HEK293 (cell line): ENCODE data around the gene KCTD12.

Experiments used
- CTCF ChIA-PET: fragments of 350-600 bp; formaldehyde crosslinking; extraction: SDS; loops from one replicate; lab custom pipeline; 2021; ENCODE audit warnings: antibody characterized with exemption; lab: Yijun Ruan, JAX
- POLR2A ChIA-PET: fragments of 300-600 bp; formaldehyde crosslinking; extraction: SDS; loops from one replicate; lab custom pipeline; 2020; ENCODE audit warnings: antibody characterized with exemption, inconsistent platforms; lab: Yijun Ruan, JAX
- H3K27ac ChIP-seq: fragments of 200-500 bp; sonication (Bioruptor generic); 2 replicates; pipeline ENCODE4 v1.5.1; 2014; ENCODE audit warnings: low read depth, low read length, control low read depth, inconsistent platforms; ENCODE audit errors: extremely low read depth
- H3K36me3 ChIP-seq, 2 experiments: fragments of 200-500 bp in 1 of 2; sonication (Bioruptor generic) in 1 of 2; 1 replicate in 1 of 2; 2 replicates in 1 of 2; pipeline ENCODE4 v1.5.1; 2014 to 2017; ENCODE audit warnings: inconsistent platforms in 2 of 2, low read length in 2 of 2; ENCODE audit not compliant: control insufficient read depth in 2 of 2, insufficient read depth in 1 of 2
- H3K4me1 ChIP-seq: fragments of 200-500 bp; sonication (Bioruptor generic); 2 replicates; pipeline ENCODE4 v1.5.1; 2014; ENCODE audit warnings: mild to moderate bottlenecking, low read length, inconsistent platforms; ENCODE audit not compliant: control insufficient read depth, insufficient read depth
- H3K4me3 ChIP-seq: 2 replicates; pipeline ENCODE4 v1.5.1; 2011; ENCODE audit warnings: low read depth, mild to moderate bottlenecking, control low read depth, low read length, moderate library complexity
- H3K9me3 ChIP-seq: fragments of 200-500 bp; sonication (Bioruptor generic); 2 replicates; pipeline ENCODE4 v1.5.1; 2014; ENCODE audit warnings: low read depth, low read length, inconsistent platforms; ENCODE audit not compliant: control insufficient read depth, insufficient read depth
- INSM2 ChIP-seq: fragments of 450-650 bp; formaldehyde crosslinking; IDR thresholded peaks from 2 replicates; pipeline ENCODE4 v1.5.1; 2016; ENCODE audit warnings: missing biosample characterization, missing genetic modification characterization
- PRDM1 ChIP-seq: fragments of 450-650 bp; formaldehyde crosslinking; IDR thresholded peaks from 2 replicates; pipeline ENCODE4; 2016; ENCODE audit warnings: missing biosample characterization, missing genetic modification characterization
- REPIN1 ChIP-seq: fragments of 450-650 bp; formaldehyde crosslinking; IDR thresholded peaks from 2 replicates; pipeline ENCODE4 v1.5.1; 2017; ENCODE audit warnings: missing biosample characterization, missing genetic modification characterization, low read depth
- TRIM28 ChIP-seq: IDR thresholded peaks from 2 replicates; pipeline ENCODE4 v1.6.1; 2011; ENCODE audit warnings: low read length, control low read depth, borderline replicate concordance
- ZBTB17 ChIP-seq: fragments of 450-650 bp; formaldehyde crosslinking; IDR thresholded peaks from 2 replicates; pipeline ENCODE4 v1.5.1; 2016; ENCODE audit warnings: missing biosample characterization, missing genetic modification characterization
- ZFP3 ChIP-seq: fragments of 450-650 bp; formaldehyde crosslinking; IDR thresholded peaks from 2 replicates; pipeline ENCODE4 v1.5.1; 2016; ENCODE audit warnings: low read depth, missing biosample characterization, missing genetic modification characterization
- ZFP37 ChIP-seq: fragments of 450-650 bp; formaldehyde crosslinking; IDR thresholded peaks from 2 replicates; pipeline ENCODE4 v1.5.1; 2016; ENCODE audit warnings: missing biosample characterization, missing genetic modification characterization
- ZNF146 ChIP-seq: fragments of 450-650 bp; formaldehyde crosslinking; IDR thresholded peaks from 2 replicates; pipeline ENCODE4 v1.5.1; 2016; ENCODE audit warnings: missing biosample characterization, missing genetic modification characterization
- ZNF19 ChIP-seq: fragments of 450-650 bp; formaldehyde crosslinking; IDR thresholded peaks from 2 replicates; pipeline ENCODE4; 2016; ENCODE audit warnings: missing biosample characterization, missing genetic modification characterization, low read depth
- ZNF221 ChIP-seq: fragments of 450-650 bp; formaldehyde crosslinking; IDR thresholded peaks from 2 replicates; pipeline ENCODE4 v1.5.1; 2017; ENCODE audit warnings: missing biosample characterization, missing genetic modification characterization, borderline replicate concordance
- ZNF26 ChIP-seq: fragments of 450-650 bp; formaldehyde crosslinking; IDR thresholded peaks from 2 replicates; pipeline ENCODE4 v1.5.1; 2016; ENCODE audit warnings: missing biosample characterization, missing genetic modification characterization
- ZNF473 ChIP-seq: fragments of 450-650 bp; formaldehyde crosslinking; IDR thresholded peaks from 2 replicates; pipeline ENCODE4 v1.5.1; 2017; ENCODE audit warnings: missing biosample characterization, missing genetic modification characterization
- ZNF514 ChIP-seq: fragments of 450-650 bp; formaldehyde crosslinking; IDR thresholded peaks from 2 replicates; pipeline ENCODE4 v1.5.1; 2016; ENCODE audit warnings: missing biosample characterization, missing genetic modification characterization
- ZNF544 ChIP-seq: fragments of 450-650 bp; formaldehyde crosslinking; IDR thresholded peaks from 2 replicates; pipeline ENCODE4 v1.5.0; 2017; ENCODE audit warnings: missing biosample characterization, missing genetic modification characterization
- ZNF560 ChIP-seq: fragments of 450-650 bp; formaldehyde crosslinking; IDR thresholded peaks from 2 replicates; pipeline ENCODE4 v1.5.1; 2017; ENCODE audit warnings: missing biosample characterization, missing genetic modification characterization, borderline replicate concordance
- ZNF629 ChIP-seq: fragments of 450-650 bp; formaldehyde crosslinking; IDR thresholded peaks from 2 replicates; pipeline ENCODE4 v1.5.1; 2017; ENCODE audit warnings: missing biosample characterization, missing genetic modification characterization
- ZNF670 ChIP-seq: fragments of 450-650 bp; formaldehyde crosslinking; IDR thresholded peaks from 2 replicates; pipeline ENCODE4 v1.5.1; 2016; ENCODE audit warnings: missing biosample characterization, missing genetic modification characterization, low read depth
- ZNF747 ChIP-seq: fragments of 450-650 bp; formaldehyde crosslinking; IDR thresholded peaks from 2 replicates; pipeline ENCODE4 v1.5.1; 2016; ENCODE audit warnings: missing biosample characterization, missing genetic modification characterization
- ZNF785 ChIP-seq: fragments of 450-650 bp; formaldehyde crosslinking; IDR thresholded peaks from 2 replicates; pipeline ENCODE4 v1.5.1; 2016; ENCODE audit warnings: missing biosample characterization, missing genetic modification characterization
- ZNF792 ChIP-seq: fragments of 450-650 bp; formaldehyde crosslinking; IDR thresholded peaks from 2 replicates; pipeline ENCODE4 v1.5.1; 2016; ENCODE audit warnings: missing biosample characterization, missing genetic modification characterization
- ZNF830 ChIP-seq: fragments of 450-650 bp; IDR thresholded peaks from 2 replicates; pipeline ENCODE4 v1.5.0; 2018; ENCODE audit warnings: missing biosample characterization, missing genetic modification characterization, low read depth, mild to moderate bottlenecking, moderate library complexity
- ZSCAN4 ChIP-seq: fragments of 450-650 bp; formaldehyde crosslinking; IDR thresholded peaks from 2 replicates; pipeline ENCODE4 v1.5.1; 2017; ENCODE audit warnings: missing biosample characterization, missing genetic modification characterization
- TF ChIP-seq, protein P1 (sequence below): fragments of 450-650 bp; formaldehyde crosslinking; IDR thresholded peaks from 2 replicates; pipeline ENCODE4; 2016; ENCODE audit warnings: missing biosample characterization, missing genetic modification characterization
- TF ChIP-seq, protein P2 (sequence below): fragments of 450-650 bp; formaldehyde crosslinking; IDR thresholded peaks from 2 replicates; pipeline ENCODE4 v1.5.1; 2016; ENCODE audit warnings: missing biosample characterization, missing genetic modification characterization
- TF ChIP-seq, protein P3 (sequence below): fragments of 450-650 bp; formaldehyde crosslinking; IDR thresholded peaks from 2 replicates; pipeline ENCODE4 v1.5.1; 2016; ENCODE audit warnings: missing biosample characterization, missing genetic modification characterization, borderline replicate concordance

KCTD12 gene

DNA sequence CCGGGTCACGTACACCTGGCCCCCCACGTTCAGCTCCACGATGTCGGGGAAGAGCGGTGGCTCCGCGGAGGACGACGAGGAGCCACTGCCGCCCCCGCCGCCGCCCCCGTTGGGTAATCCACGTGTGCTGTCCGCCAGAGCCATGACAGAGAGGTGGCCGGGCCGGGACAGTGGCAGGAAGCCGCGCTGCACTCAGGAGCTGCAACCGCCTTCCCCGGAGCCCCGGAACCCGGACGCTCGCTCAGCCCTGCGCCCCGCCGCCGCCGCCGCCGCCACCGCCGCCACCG is 257 bp downstream of the KCTD12 start (continued):
- no peak for TF ChIP-seq REPIN1 (tag by site-specific recombination)
- no peak for TF ChIP-seq ZNF221 (tag by site-specific recombination)
- TF ChIP-seq INSM2 (tag by site-specific recombination): no peak

- CTCF ChIA-PET: interaction anchor here (0.5 to 2.6 kb wide), 12 partner anchors 9 to 1707 kb away, joined by 3 to 10 read pairs (median 3); no protein-coding TSS in a partner anchor
- H3K27ac ChIP-seq: peak overlapping the region; percentile 72; the same call in 1 of the 2 replicates
- H3K36me3 ChIP-seq: no peaks in the 10 kb centered on the region
- TF ChIP-seq ZNF785: no peak
- TF ChIP-seq ZNF221 (tag by site-specific recombination): no peak
- TF ChIP-seq ZNF514: no peak
- no peak for TF ChIP-seq ZNF560 (tag by site-specific recombination)
- TF ChIP-seq, protein P1, sequence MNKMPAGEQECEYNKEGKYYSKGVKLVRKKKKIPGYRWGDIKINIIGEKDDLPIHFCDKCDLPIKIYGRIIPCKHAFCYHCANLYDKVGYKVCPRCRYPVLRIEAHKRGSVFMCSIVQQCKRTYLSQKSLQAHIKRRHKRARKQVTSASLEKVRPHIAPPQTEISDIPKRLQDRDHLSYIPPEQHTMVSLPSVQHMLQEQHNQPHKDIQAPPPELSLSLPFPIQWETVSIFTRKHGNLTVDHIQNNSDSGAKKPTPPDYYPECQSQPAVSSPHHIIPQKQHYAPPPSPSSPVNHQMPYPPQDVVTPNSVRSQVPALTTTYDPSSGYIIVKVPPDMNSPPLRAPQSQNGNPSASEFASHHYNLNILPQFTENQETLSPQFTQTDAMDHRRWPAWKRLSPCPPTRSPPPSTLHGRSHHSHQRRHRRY: no peak
- TF ChIP-seq ZNF792 (tag by site-specific recombination): no peak
- TF ChIP-seq TRIM28: peak; percentile 61; the same call in 1 of the 2 replicates
- TF ChIP-seq ZNF629 (tag by site-specific recombination): no peak
- TF ChIP-seq, protein P2, sequence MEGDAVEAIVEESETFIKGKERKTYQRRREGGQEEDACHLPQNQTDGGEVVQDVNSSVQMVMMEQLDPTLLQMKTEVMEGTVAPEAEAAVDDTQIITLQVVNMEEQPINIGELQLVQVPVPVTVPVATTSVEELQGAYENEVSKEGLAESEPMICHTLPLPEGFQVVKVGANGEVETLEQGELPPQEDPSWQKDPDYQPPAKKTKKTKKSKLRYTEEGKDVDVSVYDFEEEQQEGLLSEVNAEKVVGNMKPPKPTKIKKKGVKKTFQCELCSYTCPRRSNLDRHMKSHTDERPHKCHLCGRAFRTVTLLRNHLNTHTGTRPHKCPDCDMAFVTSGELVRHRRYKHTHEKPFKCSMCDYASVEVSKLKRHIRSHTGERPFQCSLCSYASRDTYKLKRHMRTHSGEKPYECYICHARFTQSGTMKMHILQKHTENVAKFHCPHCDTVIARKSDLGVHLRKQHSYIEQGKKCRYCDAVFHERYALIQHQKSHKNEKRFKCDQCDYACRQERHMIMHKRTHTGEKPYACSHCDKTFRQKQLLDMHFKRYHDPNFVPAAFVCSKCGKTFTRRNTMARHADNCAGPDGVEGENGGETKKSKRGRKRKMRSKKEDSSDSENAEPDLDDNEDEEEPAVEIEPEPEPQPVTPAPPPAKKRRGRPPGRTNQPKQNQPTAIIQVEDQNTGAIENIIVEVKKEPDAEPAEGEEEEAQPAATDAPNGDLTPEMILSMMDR: peak; percentile 90
- TF ChIP-seq ZFP3 (tag by site-specific recombination): no peak
- TF ChIP-seq PRDM1 (tag by site-specific recombination): no peak
- TF ChIP-seq ZNF473 (tag by site-specific recombination): no peak
- no peak for TF ChIP-seq ZNF19
- no peak for TF ChIP-seq ZNF146 (tag by site-specific recombination)
- TF ChIP-seq, protein P3, sequence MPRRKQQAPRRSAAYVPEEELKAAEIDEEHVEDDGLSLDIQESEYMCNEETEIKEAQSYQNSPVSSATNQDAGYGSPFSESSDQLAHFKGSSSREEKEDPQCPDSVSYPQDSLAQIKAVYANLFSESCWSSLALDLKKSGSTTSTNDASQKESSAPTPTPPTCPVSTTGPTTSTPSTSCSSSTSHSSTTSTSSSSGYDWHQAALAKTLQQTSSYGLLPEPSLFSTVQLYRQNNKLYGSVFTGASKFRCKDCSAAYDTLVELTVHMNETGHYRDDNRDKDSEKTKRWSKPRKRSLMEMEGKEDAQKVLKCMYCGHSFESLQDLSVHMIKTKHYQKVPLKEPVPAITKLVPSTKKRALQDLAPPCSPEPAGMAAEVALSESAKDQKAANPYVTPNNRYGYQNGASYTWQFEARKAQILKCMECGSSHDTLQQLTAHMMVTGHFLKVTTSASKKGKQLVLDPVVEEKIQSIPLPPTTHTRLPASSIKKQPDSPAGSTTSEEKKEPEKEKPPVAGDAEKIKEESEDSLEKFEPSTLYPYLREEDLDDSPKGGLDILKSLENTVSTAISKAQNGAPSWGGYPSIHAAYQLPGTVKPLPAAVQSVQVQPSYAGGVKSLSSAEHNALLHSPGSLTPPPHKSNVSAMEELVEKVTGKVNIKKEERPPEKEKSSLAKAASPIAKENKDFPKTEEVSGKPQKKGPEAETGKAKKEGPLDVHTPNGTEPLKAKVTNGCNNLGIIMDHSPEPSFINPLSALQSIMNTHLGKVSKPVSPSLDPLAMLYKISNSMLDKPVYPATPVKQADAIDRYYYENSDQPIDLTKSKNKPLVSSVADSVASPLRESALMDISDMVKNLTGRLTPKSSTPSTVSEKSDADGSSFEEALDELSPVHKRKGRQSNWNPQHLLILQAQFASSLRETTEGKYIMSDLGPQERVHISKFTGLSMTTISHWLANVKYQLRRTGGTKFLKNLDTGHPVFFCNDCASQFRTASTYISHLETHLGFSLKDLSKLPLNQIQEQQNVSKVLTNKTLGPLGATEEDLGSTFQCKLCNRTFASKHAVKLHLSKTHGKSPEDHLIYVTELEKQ (tag by site-specific recombination): no peak
- TF ChIP-seq ZBTB17 (tag by site-specific recombination): peak; percentile 57; the same call in 1 of the 2 replicates
- no peak for TF ChIP-seq REPIN1 (tag by site-specific recombination)
- no peak for TF ChIP-seq ZNF747 (tag by site-specific recombination)
- peak; percentile 79 for TF ChIP-seq ZFP37 (tag by site-specific recombination)
- no peak for TF ChIP-seq ZNF670
- TF ChIP-seq ZNF544 (tag by site-specific recombination): no peak
- no peak for TF ChIP-seq ZSCAN4
- no peak for TF ChIP-seq ZNF26
- TF ChIP-seq ZNF830: no peak
Observed at GRCh38 chr13:76885203-76886004, 801 bp downstream of the KCTD12 start.

More at GRCh38 chr13:76885203-76886004, 801 bp downstream of the KCTD12 start:
- POLR2A ChIA-PET: interaction anchor here (0.6 to 1.5 kb wide), 5 partner anchors 18 to 981 kb away, joined by 3 to 4 read pairs (median 3); partner anchors contain the start of gene CLN5
- no peaks in the 10 kb centered on the region for H3K9me3 ChIP-seq
- H3K4me1 ChIP-seq: no peaks in the 10 kb centered on the region
- H3K4me3 ChIP-seq: peak overlapping the region; percentile 65
